ENCODE results near the gene POLR2I. TPM values are rescaled to one million over a fixed set of nuclear protein-coding genes. Genes with fewer than 3 reads are reported as not detected.
"Not testable (repeated sequence)": the region's sequence is repeated elsewhere in the genome, so short reads cannot be mapped to it uniquely, and the experiment has no call there.

Gene POLR2I
- total and polyA plus RNA-seq, 9 of the 15 experiments (the other 6 are each of a cell fraction or from before 2014, with no cell fraction given): 28.0 to 283 (median 123) TPM

DNA sequence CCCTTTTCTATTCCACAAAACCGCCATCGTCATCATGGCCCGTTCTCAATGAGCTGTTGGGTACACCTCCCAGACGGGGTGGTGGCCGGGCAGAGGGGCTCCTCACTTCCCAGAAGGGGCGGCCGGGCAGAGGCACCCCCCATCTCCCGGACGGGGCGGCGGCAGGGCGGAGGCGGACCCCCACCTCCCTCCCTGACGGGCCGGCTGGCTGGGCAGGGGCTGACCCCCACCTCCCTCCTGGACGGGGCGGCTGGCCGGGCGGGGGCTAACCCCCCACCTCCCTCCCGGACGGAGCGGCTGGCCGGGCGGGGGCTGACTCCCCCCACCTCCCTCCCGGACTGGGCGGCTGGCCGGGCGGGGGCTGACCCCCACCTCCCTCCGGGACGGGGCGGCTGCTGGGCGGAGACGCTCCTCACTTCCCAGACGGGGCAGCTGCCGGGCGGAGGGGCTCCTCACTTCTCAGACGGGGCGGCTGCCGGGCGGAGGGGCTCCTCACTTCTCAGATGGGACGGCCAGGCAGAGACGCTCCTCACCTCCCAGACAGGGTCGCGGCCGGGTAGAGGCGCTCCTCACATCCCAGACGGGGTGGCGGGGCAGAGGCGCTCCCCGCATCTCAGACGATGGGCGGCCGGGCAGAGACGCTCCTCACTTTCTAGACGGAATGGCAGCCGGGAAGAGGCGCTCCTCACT lies 45.7 kb downstream of the POLR2I start:
- H4K20me1 ChIP-seq (replicated peaks; ENCODE audit: control insufficient read depth, insufficient read depth, low read length); H3K9me1 ChIP-seq (ENCODE audit: control insufficient read depth, insufficient read depth, low read length); H3K4me2 ChIP-seq (ENCODE audit: insufficient read depth, low read length); DNase-seq (ENCODE audit: extremely low read depth in 1 of 4, low spot score in 3 of 4); H3K9ac ChIP-seq (ENCODE audit: insufficient read depth in 1 of 2, low read depth in 2 of 2, low read length in 2 of 2); in situ Hi-C loops (cut with MboI); FAIRE-seq; H2AFZ ChIP-seq (ENCODE audit: low read depth, low read length); H3K27me3 ChIP-seq (ENCODE audit: control insufficient read depth in 2 of 2, insufficient read depth in 2 of 2, low read length in 2 of 2); H3K9me3 ChIP-seq (replicated peaks; ENCODE audit: control insufficient read depth, insufficient read depth, low read depth, low read length); BruUV-seq (replicated peaks); ATAC-seq; H3K79me2 ChIP-seq (ENCODE audit: control insufficient read depth, insufficient read depth, low read length); intact Hi-C loops (cut with micrococcal nuclease); H3K27ac ChIP-seq (ENCODE audit: extremely low read depth, low read depth, low read length); CTCF ChIA-PET (ENCODE audit: low intra/inter-chr PET ratio); POLR2A ChIA-PET; H3K4me3 ChIP-seq: not testable (repeated sequence)
- Histone ChIP-seq H3K36me3 (ENCODE audit: control insufficient read depth, insufficient read depth, low read length) (peaks cover 74% of the 10 kb centered on the region), H3K4me1 (replicated peaks in 1 of 2; ENCODE audit: control insufficient read depth in 2 of 2, insufficient read depth in 2 of 2, low read length in 2 of 2) (peaks cover 0 to 12% of the 10 kb centered on the region in 2 experiments; a peak in 3 of 5 replicates)
- WGBS (ENCODE audit: insufficient coverage, low coverage, missing lambda C conversion rate): 88% methylated on average over 9 of the region's 57 CpGs

DNA sequence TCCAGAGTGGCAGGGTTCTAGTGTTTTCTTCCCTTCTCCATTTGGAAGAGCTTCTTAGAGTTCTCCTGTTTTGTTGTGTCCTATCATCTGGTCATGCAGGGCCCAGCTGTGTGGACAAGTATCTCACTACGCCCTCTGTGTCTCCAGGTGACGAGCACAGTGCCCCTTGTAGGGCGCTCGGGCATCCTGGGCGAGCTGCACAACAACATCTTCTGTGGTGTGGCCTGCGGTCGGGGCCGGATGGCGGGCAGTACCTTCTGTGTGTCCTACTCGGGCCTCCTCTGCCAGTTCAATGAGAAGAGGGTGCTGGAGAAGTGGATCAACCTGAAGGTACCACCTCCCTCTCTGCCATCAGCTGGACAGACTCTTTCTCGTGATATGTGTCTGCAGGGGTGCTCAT lies 47.0 kb downstream of the POLR2I start:
- H3K36me3 ChIP-seq (ENCODE audit: control insufficient read depth, insufficient read depth, low read length): peaks cover 71% of the 10 kb centered on the region
- 94% methylated on average over 11 of the region's 11 CpGs for WGBS (ENCODE audit: insufficient coverage, low coverage, missing lambda C conversion rate)
- CTCF ChIA-PET (ENCODE audit: low intra/inter-chr PET ratio): no interaction called here

More for the DNA sequence above, 47.0 kb downstream of the POLR2I start:
- H3K27me3 ChIP-seq (ENCODE audit: control insufficient read depth in 2 of 2, insufficient read depth in 2 of 2, low read length in 2 of 2): no peaks in the 10 kb centered on the region; a peak in 1 of 5 replicates
- no peak overlapping the region for H3K4me2 ChIP-seq (ENCODE audit: insufficient read depth, low read length)
- H3K4me3 ChIP-seq: no peak overlapping the region
- no peak overlapping the region for H3K27ac ChIP-seq (ENCODE audit: extremely low read depth, low read depth, low read length)
- POLR2A ChIA-PET: interaction anchor here (0.6 to 2.3 kb wide), 2 partner anchors 12 to 16 kb away, joined by 3 to 9 read pairs; no protein-coding TSS in a partner anchor
- peaks cover 0 to 12% of the 10 kb centered on the region in 2 experiments; a peak in 3 of 5 replicates for H3K4me1 ChIP-seq (replicated peaks in 1 of 2; ENCODE audit: control insufficient read depth in 2 of 2, insufficient read depth in 2 of 2, low read length in 2 of 2)
- H3K9ac ChIP-seq (ENCODE audit: insufficient read depth in 1 of 2, low read depth in 2 of 2, low read length in 2 of 2): peak overlapping the region in 1 of 2 experiments; percentile 65; a peak in 1 of 4 replicates
- no peaks in the 10 kb centered on the region for H3K9me3 ChIP-seq (replicated peaks; ENCODE audit: control insufficient read depth, insufficient read depth, low read depth, low read length)
- DNase-seq (ENCODE audit: extremely low read depth in 1 of 4, low spot score in 3 of 4) (no peak), ATAC-seq (no peak), FAIRE-seq (no peak)
- TF ChIP-seq CREM (IDR thresholded peaks at IDR 0.05; ENCODE audit: low read depth): no peak
- TF ChIP-seq SRF (CRISPR knock-in tag; IDR thresholded peaks at IDR 0.05): no peak
- no peak for TF ChIP-seq STAG1 (CRISPR knock-in tag; IDR thresholded peaks at IDR 0.05; ENCODE audit: borderline replicate concordance)
- no peak for TF ChIP-seq ZNF212 (CRISPR knock-in tag; IDR thresholded peaks at IDR 0.05)
- TF ChIP-seq, protein P1, sequence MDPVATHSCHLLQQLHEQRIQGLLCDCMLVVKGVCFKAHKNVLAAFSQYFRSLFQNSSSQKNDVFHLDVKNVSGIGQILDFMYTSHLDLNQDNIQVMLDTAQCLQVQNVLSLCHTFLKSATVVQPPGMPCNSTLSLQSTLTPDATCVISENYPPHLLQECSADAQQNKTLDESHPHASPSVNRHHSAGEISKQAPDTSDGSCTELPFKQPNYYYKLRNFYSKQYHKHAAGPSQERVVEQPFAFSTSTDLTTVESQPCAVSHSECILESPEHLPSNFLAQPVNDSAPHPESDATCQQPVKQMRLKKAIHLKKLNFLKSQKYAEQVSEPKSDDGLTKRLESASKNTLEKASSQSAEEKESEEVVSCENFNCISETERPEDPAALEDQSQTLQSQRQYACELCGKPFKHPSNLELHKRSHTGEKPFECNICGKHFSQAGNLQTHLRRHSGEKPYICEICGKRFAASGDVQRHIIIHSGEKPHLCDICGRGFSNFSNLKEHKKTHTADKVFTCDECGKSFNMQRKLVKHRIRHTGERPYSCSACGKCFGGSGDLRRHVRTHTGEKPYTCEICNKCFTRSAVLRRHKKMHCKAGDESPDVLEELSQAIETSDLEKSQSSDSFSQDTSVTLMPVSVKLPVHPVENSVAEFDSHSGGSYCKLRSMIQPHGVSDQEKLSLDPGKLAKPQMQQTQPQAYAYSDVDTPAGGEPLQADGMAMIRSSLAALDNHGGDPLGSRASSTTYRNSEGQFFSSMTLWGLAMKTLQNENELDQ (CRISPR knock-in tag; IDR thresholded peaks at IDR 0.05; ENCODE audit: borderline replicate concordance): no peak
- no peak for TF ChIP-seq ELF4 (CRISPR knock-in tag; IDR thresholded peaks at IDR 0.05)
- H4K20me1 ChIP-seq (replicated peaks; ENCODE audit: control insufficient read depth, insufficient read depth, low read length): no peaks in the 10 kb centered on the region; the same call in 1 of the 2 replicates
- H2AFZ ChIP-seq (ENCODE audit: low read depth, low read length): no peak overlapping the region
- H3K9me1 ChIP-seq (ENCODE audit: control insufficient read depth, insufficient read depth, low read length): no peaks in the 10 kb centered on the region
- no peaks in the 10 kb centered on the region for H3K79me2 ChIP-seq (ENCODE audit: control insufficient read depth, insufficient read depth, low read length)
- intact Hi-C loops (cut with micrococcal nuclease) (no loop called here), in situ Hi-C loops (cut with MboI) (no loop called here)
- BruUV-seq (replicated peaks): no TSS peak

Data from K562 (cell line).